ENCODE data around the gene RNF213.

- TF ChIP-seq TCF12 (IDR thresholded peaks at IDR 0.05) (no peak), CTCF (IDR thresholded peaks at IDR 0.05) (no peak), FOXM1 (IDR thresholded peaks at IDR 0.05; ENCODE audit: low read depth) (no peak), REST (IDR thresholded peaks at IDR 0.05; ENCODE audit: low read depth, low read length) (no peak), RCOR1 (IDR thresholded peaks at IDR 0.05; ENCODE audit: low read length) (no peak), GABPA (IDR thresholded peaks at IDR 0.05; ENCODE audit: low read depth) (no peak)
These were observed 68.2 kb downstream of the RNF213 start for GRCh38 chr17:80328634-80329380.

Data from SK-N-SH (cell line).